ENCODE data around the gene IGF1R.

DNA sequence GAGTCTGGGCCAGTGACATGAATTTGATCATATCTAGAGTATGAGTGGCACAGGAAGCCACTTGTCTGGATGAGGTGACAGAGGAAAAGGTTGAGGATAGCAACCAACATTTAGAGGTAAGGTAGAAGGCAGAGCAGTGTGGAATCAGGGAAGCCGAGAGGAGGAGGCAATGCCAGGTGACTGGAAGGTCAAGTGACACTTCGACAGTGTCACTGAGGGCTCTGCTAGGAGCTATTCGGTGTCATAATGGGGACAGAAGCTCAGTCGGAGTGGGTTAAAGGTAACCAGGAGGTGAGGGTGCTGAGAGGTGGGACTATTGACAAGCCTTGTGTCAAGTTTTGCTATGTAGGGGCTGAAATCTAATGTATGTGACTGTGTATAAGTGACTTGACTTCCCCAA lies 56.7 kb downstream of the IGF1R start:
- TF ChIP-seq CTCF (conservative IDR thresholded peaks at IDR 0.05) (no peak), EZH2 (IDR thresholded peaks at IDR 0.05; ENCODE audit: low read depth) (no peak)
